GM12878 (cell line): Measurements from ENCODE around the gene BCAN. TPM values are rescaled to one million over a fixed set of nuclear protein-coding genes. Genes with fewer than 3 reads are reported as not detected.

Experiments
- ATAC-seq: fragments of 200-7000 bp; cut with Tn5 transposase; 3 replicates; pipeline ENCODE4 v1.9.1; 2020; ENCODE audit warnings: mild to moderate bottlenecking, moderate library complexity
- BruUV-seq: library from RNA; stranded (reverse); fragments of 400-500 nt; replicated peaks from 2 replicates; lab custom pipeline; 2021; lab: Mats Ljungman, UMichigan
- CTCF ChIA-PET: fragments of 300-600 bp; sonication (Branson Sonifier 250); formaldehyde crosslinking; extraction: SDS; loops from one replicate; lab custom pipeline; 2021; ENCODE audit warnings: inconsistent platforms; lab: Yijun Ruan, JAX
- POLR2A ChIA-PET: fragments of 350-600 bp; formaldehyde crosslinking; extraction: SDS; loops from one replicate; lab custom pipeline; 2021; ENCODE audit warnings: inconsistent platforms; lab: Charles Lee
- RAD21 ChIA-PET: fragments of 300-600 bp; sonication (Branson Sonifier 250); formaldehyde crosslinking; loops from one replicate; lab custom pipeline; 2023; ENCODE audit warnings: antibody characterized with exemption; ENCODE audit not compliant: unreplicated experiment; lab: Charles Lee
- SMC1A ChIA-PET: fragments of 300-600 bp; sonication (Branson Sonifier 250); formaldehyde crosslinking; loops from one replicate; lab custom pipeline; 2023; ENCODE audit not compliant: unreplicated experiment, uncharacterized antibody; lab: Charles Lee
- DNase-seq: peaks from one replicate; pipeline ENCODE4 v3.0.0-alpha.2; 2011; ENCODE audit warnings: low read depth, low spot score
- FAIRE-seq: peaks from 3 replicates; lab custom pipeline; 2011; peaks lifted over from hg19 to GRCh38; lab: Jason Lieb, UNC
- H2AFZ ChIP-seq: 2 replicates; pipeline ENCODE4 v1.6.0; 2011; ENCODE audit warnings: low read depth, low read length, control low read depth; ENCODE audit not compliant: control insufficient read depth
- H3K27ac ChIP-seq: 2 replicates; pipeline ENCODE4 v1.5.1; 2011; ENCODE audit warnings: control low read depth; ENCODE audit not compliant: control insufficient read depth, insufficient read depth
- H3K27me3 ChIP-seq, 2 experiments: replicated peaks in 1 of 2; 2 replicates each; pipeline versions ENCODE4 v1.6.0 to v1.6.1; 2011; ENCODE audit warnings: low read length in 1 of 2; ENCODE audit not compliant: control insufficient read depth in 2 of 2, insufficient read depth in 2 of 2
- H3K36me3 ChIP-seq, 2 experiments: 2 replicates each; pipeline ENCODE4 v1.5.1; 2011; ENCODE audit warnings: low read length in 1 of 2; ENCODE audit not compliant: control insufficient read depth in 2 of 2, insufficient read depth in 2 of 2
- H3K4me1 ChIP-seq: 2 replicates; pipeline ENCODE4 v1.6.1; 2011; ENCODE audit warnings: mild to moderate bottlenecking, low read length, moderate library complexity, mixed read lengths; ENCODE audit not compliant: control insufficient read depth, insufficient read depth
- H3K4me2 ChIP-seq: 2 replicates; pipeline ENCODE4 v1.6.0; 2011; ENCODE audit warnings: control low read depth; ENCODE audit not compliant: control insufficient read depth, insufficient read depth
- H3K4me3 ChIP-seq: fragments of 200-600 bp; sonication (generic); 2 replicates; pipeline ENCODE4 v1.5.1; 2016
- H3K79me2 ChIP-seq: 2 replicates; pipeline ENCODE4 v1.6.0; 2011; ENCODE audit warnings: low read length; ENCODE audit not compliant: control insufficient read depth, insufficient read depth
- H3K9ac ChIP-seq: 2 replicates; pipeline ENCODE4 v1.8.0; 2011; ENCODE audit warnings: low read length, control low read depth, mixed read lengths; ENCODE audit not compliant: control insufficient read depth, insufficient read depth
- H3K9me3 ChIP-seq: replicated peaks from 3 replicates; pipeline ENCODE4 v1.5.1; 2011; ENCODE audit warnings: mild to moderate bottlenecking, low read length; ENCODE audit not compliant: control insufficient read depth, insufficient read depth
- H4K20me1 ChIP-seq: 2 replicates; pipeline ENCODE4 v1.6.0; 2011; ENCODE audit not compliant: control insufficient read depth, insufficient read depth
- CREM ChIP-seq: IDR thresholded peaks from 2 replicates; pipeline ENCODE4 v1.6.1; 2014; ENCODE audit warnings: antibody characterized with exemption, low read depth
- IRF4 ChIP-seq: IDR thresholded peaks from 2 replicates; pipeline ENCODE4 v1.6.1; 2011; ENCODE audit warnings: low read depth, low read length
- MEF2A ChIP-seq: IDR thresholded peaks from 2 replicates; pipeline ENCODE4 v1.6.1; 2011; ENCODE audit warnings: low read depth, mild to moderate bottlenecking, low read length, moderate library complexity; ENCODE audit not compliant: insufficient read depth
- MEF2B ChIP-seq: fragments of 450-650 bp; IDR thresholded peaks from 2 replicates; pipeline ENCODE4 v1.6.1; 2018; ENCODE audit warnings: mild to moderate bottlenecking, moderate library complexity; ENCODE audit not compliant: partially characterized antibody, poor library complexity, severe bottlenecking
- POLR2A ChIP-seq: IDR thresholded peaks from 2 replicates; pipeline ENCODE4 v1.6.1; 2011; ENCODE audit warnings: low read depth, mild to moderate bottlenecking, low read length
- POLR2AphosphoS5 ChIP-seq: IDR thresholded peaks from 2 replicates; pipeline ENCODE4 v1.6.1; 2011; ENCODE audit warnings: mild to moderate bottlenecking, low read length, inconsistent platforms
- SPI1 ChIP-seq: IDR thresholded peaks from 2 replicates; pipeline ENCODE4 v1.6.1; 2011; ENCODE audit warnings: low read depth, mild to moderate bottlenecking, low read length, moderate library complexity, borderline replicate concordance; ENCODE audit not compliant: insufficient read depth
- SREBF1 ChIP-seq: IDR thresholded peaks from 2 replicates; pipeline ENCODE4 v1.6.1; 2012; ENCODE audit warnings: mild to moderate bottlenecking, low read length
- SRF ChIP-seq, 2 experiments: IDR thresholded peaks; 2 replicates each; pipeline ENCODE4 v1.6.1; 2011; ENCODE audit warnings: low read depth in 2 of 2, low read length in 2 of 2, mild to moderate bottlenecking in 1 of 2, moderate library complexity in 1 of 2
- WGBS: methylation state at CpG from one replicate; pipeline ENCODE4 v1.1.6; 2016; ENCODE audit warnings: low lambda C conversion rate; ENCODE audit not compliant: insufficient replicate concordance, insufficient coverage; ENCODE audit errors: missing lambda C conversion rate; 5-methylcytosine and 5-hydroxymethylcytosine counted together
- in situ Hi-C: fragments of 300-500 bp; cut with MboI; formaldehyde crosslinking; loops from 9 replicates; pipeline ENCODE4 v1.14.3; 2018; ENCODE audit warnings: mixed read lengths
- intact Hi-C: fragments of 100-400 bp; cut with micrococcal nuclease; formaldehyde crosslinking; loops from one replicate; pipeline ENCODE4 v1.14.2; 2022; ENCODE audit not compliant: unreplicated experiment
- polyA plus RNA-seq, 11 experiments: library from polyadenylated mRNA; depleted of rRNA in 4 of 11; unstranded in 6 of 11; stranded (reverse) in 5 of 11; fragments of >200 nt; fragmentation: Nextera tagmentation in 4 of 11; fragmentation: Illumina TruSeq in 1 of 11; extraction: Ambion mirVana in 4 of 11; extraction: Trizol in 1 of 11; gene quantifications; 1 replicate in 1 of 11; 2 replicates in 10 of 11; pipeline versions ENCODE4 v1.2.1 to v1.2.3, GENCODE V29; 2011 to 2016; ENCODE audit warnings: inconsistent platforms in 2 of 11, missing spikeins in 2 of 11, low read depth in 1 of 11
- total RNA-seq, 4 experiments: library from RNA; depleted of rRNA in 3 of 4; stranded (reverse); fragments of >200 nt in 3 of 4; fragmentation: Illumina TruSeq in 1 of 4; extraction: Trizol in 1 of 4; gene quantifications; 2 replicates each; pipeline versions ENCODE4 v1.2.1 to v1.2.3, GENCODE V29; 2013 to 2021
- TF ChIP-seq, protein P1 (sequence below): fragments of 450-650 bp; IDR thresholded peaks from 2 replicates; pipeline ENCODE4 v1.6.1; 2017; ENCODE audit warnings: antibody characterized with exemption, mild to moderate bottlenecking, moderate library complexity

BCAN gene
- total and polyA plus RNA-seq, 10 of the 15 experiments (the other 5 are each of a cell fraction or from before 2014, with no cell fraction given): 0.05 to 1.3 (median 0.18) TPM; not detected in 1

GRCh38 chr1:156664767-156665411 lies 23.0 kb downstream of the BCAN start:
- peak overlapping the region; percentile 55 for H3K4me3 ChIP-seq
- in situ Hi-C loops: no loop called here
- no peaks in the 10 kb centered on the region for H3K27me3 ChIP-seq
- CTCF ChIA-PET: interaction anchor here (0.9 to 2.3 kb wide), 9 partner anchors 10 to 195 kb away, joined by 3 to 14 read pairs (median 5); no protein-coding TSS in a partner anchor
- FAIRE-seq (peak; percentile 44), ATAC-seq (peak; percentile 35), DNase-seq (no peak)
- peaks cover 48% of the 10 kb centered on the region for H3K4me1 ChIP-seq
- BruUV-seq: no TSS peak
- RAD21 ChIA-PET: interaction anchor here (0.8 to 1.5 kb wide), 7 partner anchors 9 to 164 kb away, joined by 3 to 7 read pairs (median 4); partner anchors contain the start of genes HDGF, MEF2D and NES
- peak overlapping the region; percentile 28 for H2AFZ ChIP-seq
- SMC1A ChIA-PET: interaction anchor here (0.9 to 1.6 kb wide), 3 partner anchors 25 to 45 kb away, joined by 3 to 6 read pairs (median 3); no protein-coding TSS in a partner anchor
- WGBS: 31% methylated on average over 15 of the region's 16 CpGs
- intact Hi-C loops: loop anchor here (10.0 kb wide), 1 partner anchor 60 kb away; the partner anchor contains the start of genes ISG20L2 and METTL25B
- POLR2A ChIA-PET: interaction anchor here (0.6 kb wide), 1 partner anchor 124 kb away, joined by 5 read pairs; no protein-coding TSS in a partner anchor
- TF ChIP-seq CREM (peak; percentile 31; the same call in 1 of the 2 replicates), SPI1 (0 out of 2 replicates have a peak, but pooled peaks have one; percentile 6), POLR2A (peak; percentile 70), POLR2AphosphoS5 (peak; percentile 63; the same call in 1 of the 2 replicates), SRF (IDR thresholded peaks at IDR 0.05; ENCODE audit: low read depth in 2 of 2, low read length in 2 of 2) (peak; percentile 91 to 96), SREBF1 (no peak), MEF2A (peak; percentile 86), MEF2B (peak; percentile 46), IRF4 (no peak)
- TF ChIP-seq, protein P1, sequence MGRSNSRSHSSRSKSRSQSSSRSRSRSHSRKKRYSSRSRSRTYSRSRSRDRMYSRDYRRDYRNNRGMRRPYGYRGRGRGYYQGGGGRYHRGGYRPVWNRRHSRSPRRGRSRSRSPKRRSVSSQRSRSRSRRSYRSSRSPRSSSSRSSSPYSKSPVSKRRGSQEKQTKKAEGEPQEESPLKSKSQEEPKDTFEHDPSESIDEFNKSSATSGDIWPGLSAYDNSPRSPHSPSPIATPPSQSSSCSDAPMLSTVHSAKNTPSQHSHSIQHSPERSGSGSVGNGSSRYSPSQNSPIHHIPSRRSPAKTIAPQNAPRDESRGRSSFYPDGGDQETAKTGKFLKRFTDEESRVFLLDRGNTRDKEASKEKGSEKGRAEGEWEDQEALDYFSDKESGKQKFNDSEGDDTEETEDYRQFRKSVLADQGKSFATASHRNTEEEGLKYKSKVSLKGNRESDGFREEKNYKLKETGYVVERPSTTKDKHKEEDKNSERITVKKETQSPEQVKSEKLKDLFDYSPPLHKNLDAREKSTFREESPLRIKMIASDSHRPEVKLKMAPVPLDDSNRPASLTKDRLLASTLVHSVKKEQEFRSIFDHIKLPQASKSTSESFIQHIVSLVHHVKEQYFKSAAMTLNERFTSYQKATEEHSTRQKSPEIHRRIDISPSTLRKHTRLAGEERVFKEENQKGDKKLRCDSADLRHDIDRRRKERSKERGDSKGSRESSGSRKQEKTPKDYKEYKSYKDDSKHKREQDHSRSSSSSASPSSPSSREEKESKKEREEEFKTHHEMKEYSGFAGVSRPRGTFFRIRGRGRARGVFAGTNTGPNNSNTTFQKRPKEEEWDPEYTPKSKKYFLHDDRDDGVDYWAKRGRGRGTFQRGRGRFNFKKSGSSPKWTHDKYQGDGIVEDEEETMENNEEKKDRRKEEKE: no peak
- H3K27ac ChIP-seq: peak overlapping the region; percentile 75
- H4K20me1 ChIP-seq: no peaks in the 10 kb centered on the region
- H3K9me3 ChIP-seq: no peaks in the 10 kb centered on the region
- H3K9ac ChIP-seq: peak overlapping the region; percentile 55
- H3K79me2 ChIP-seq: peaks cover 11% of the 10 kb centered on the region
- no peaks in the 10 kb centered on the region for H3K36me3 ChIP-seq
- peak overlapping the region; percentile 52 for H3K4me2 ChIP-seq
